ENCODE data around the gene ZNF718. TPM values are rescaled to one million over a fixed set of nuclear protein-coding genes. Genes with fewer than 3 reads are reported as not detected.
"Not testable (repeated sequence)": the region's sequence is repeated elsewhere in the genome, so short reads cannot be mapped to it uniquely, and the experiment has no call there.

Gene ZNF718
- total RNA-seq, 2 experiments from 2014 or later: 9.7 to 10.3 TPM

DNA sequence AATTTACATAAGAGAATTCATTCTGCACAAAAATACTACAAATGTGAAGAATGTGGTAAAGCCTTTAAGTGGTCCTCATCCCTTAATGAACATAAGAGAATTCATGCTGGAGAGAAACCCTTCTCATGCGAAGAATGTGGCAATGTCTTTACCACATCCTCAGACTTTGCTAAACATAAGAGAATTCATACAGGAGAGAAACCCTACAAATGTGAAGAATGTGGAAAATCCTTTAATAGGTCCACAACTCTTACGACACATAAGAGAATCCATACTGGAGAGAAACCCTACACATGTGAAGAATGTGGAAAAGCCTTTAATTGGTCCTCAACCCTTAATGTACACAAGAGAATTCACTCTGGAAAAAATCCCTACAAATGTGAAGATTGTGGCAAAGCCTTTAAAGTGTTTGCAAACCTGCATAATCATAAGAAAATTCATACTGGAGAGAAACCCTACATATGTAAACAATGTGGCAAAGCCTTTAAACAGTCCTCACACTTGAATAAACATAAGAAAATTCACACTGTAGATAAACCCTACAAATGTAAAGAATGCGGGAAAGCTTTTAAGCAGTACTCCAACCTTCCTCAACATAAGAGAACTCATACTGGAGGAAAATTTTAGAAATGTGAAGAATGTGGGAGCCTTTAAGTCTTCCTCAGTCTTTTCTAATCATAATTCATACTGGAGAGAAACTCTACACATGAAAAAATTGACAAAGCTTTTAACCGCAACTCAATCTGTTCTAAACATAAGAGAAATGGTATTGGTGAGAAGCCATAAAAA, 37.4 kb downstream of the ZNF718 start:
- H3K4me1 Mint-ChIP-seq: no peaks in the 10 kb centered on the region
- intact Hi-C loops (cut with DNase I, micrococcal nuclease): loop anchor here in 1 of 2 experiments (5.0 kb wide), 1 partner anchor 281 kb away; no protein-coding TSS in a partner anchor
- H3K4me3 Mint-ChIP-seq: no peak overlapping the region
- H3K27me3 Mint-ChIP-seq: no peaks in the 10 kb centered on the region
- peaks cover 30% of the 10 kb centered on the region for H3K9me3 Mint-ChIP-seq (ENCODE audit: low read depth)
- no peak for ATAC-seq
- ChIA-PET CTCF (no interaction called here), POLR2A (no interaction called here)
- peaks cover 63% of the 10 kb centered on the region for H3K36me3 Mint-ChIP-seq (ENCODE audit: low read depth)
- H3K27ac Mint-ChIP-seq: no peak overlapping the region
- DNase-seq: no peak

DNA sequence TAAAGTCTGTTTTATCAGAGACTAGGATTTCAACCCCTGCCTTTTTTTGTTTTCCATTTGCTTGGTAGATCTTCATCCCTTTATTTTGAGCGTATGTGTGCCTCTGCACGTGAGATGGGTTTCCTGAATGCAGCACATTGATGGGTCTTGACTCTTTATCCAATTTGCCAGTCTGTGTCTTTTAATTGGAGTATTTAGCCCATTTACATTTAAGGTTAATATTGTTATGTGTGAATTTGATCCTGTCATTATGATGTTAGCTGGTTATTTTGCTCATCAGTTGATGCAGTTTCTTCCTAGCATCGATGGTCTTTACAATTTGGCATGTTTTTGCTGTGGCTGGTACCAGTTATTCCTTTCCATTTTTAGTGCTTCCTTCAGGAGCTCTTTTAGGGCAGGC, 45.3 kb downstream of the ZNF718 start:
- CTCF ChIA-PET; H3K27me3 Mint-ChIP-seq; ATAC-seq; H3K4me1 Mint-ChIP-seq; H3K27ac Mint-ChIP-seq; intact Hi-C loops (cut with DNase I, micrococcal nuclease); H3K4me3 Mint-ChIP-seq; POLR2A ChIA-PET; DNase-seq: not testable (repeated sequence)
- peaks cover 41% of the 10 kb centered on the region for H3K9me3 Mint-ChIP-seq (ENCODE audit: low read depth)
- peaks cover 63% of the 10 kb centered on the region for H3K36me3 Mint-ChIP-seq (ENCODE audit: low read depth)

DNA sequence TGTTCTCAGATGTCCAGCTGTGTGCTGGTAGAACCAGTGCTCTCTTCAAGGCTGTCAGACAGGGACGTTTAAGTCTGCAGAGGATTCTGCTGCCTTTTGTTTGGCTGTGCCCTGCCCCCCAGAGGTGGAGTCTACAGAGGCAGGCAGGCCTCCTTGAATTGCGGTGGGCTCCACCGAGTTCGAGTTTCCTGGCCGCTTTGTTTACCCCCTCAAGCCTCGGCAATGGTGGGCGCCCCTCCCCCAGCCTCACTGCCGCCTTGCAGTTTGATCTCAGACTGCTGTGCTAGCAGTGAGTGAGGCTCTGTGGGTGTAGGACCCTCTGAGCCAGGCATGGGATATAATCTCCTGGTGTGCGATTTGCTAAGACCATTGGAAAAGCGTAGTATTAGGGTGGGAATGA, 47.0 kb downstream of the ZNF718 start:
- CTCF ChIA-PET; H3K4me1 Mint-ChIP-seq; ATAC-seq; H3K27me3 Mint-ChIP-seq; POLR2A ChIA-PET; intact Hi-C loops (cut with DNase I, micrococcal nuclease); H3K4me3 Mint-ChIP-seq; H3K27ac Mint-ChIP-seq; DNase-seq: not testable (repeated sequence)
- Mint-ChIP-seq H3K36me3 (ENCODE audit: low read depth) (peaks cover 67% of the 10 kb centered on the region), H3K9me3 (ENCODE audit: low read depth) (peaks cover 49% of the 10 kb centered on the region)

DNA sequence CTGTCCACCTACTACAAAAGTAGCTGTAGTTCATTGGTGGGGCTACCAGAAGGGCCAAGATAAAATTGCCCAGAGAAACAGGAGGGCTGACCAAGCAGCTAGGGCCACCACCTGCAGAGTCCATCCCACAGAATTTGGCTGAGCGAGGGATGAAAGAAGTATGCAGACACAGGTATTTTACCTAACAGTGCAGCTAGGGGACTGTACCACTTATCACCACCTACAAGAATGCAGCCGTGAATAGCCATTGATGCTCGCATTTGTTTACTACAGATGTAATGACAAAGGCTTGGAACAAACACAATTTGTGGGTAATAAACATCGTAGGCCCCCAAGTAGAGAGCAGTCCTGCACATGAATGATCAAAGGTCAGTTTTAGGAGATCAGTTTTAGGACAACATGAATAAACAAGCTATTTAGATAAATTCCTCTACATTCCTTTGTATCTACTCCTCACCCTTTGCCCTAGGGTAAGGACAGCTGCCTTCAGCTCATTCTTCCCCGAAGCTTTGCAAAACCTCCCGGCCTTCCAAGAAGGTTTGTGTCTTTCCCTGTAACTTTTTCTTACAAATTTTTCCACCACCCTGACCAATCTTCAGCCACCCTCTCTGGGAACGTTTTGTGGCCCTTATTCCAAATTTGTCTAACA, 49.5 kb downstream of the ZNF718 start:
- CTCF ChIA-PET: no interaction called here

DNA sequence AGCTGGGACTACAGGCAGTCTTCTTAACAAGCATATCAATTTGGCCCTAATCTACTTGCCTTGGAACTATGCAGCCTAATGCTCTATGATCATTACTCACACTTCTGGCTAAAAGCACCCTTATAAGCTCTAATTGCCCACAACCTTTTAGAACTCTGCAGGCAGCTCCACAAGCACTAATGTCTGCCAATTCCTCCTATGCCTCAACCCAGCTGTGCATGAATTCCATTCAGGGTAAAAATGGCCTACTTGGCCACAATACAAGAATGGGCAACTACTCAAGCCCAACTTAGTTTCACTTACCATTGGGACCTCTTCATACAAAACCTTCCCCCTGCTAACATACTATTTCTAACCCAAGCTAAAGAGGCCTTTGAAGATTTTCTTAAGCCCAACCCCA, 51.7 kb downstream of the ZNF718 start:
- POLR2A ChIA-PET: no interaction called here
- Mint-ChIP-seq H3K27me3 (no peaks in the 10 kb centered on the region), H3K4me3 (no peak overlapping the region), H3K36me3 (ENCODE audit: low read depth) (peaks cover 53% of the 10 kb centered on the region), H3K9me3 (ENCODE audit: low read depth) (peaks cover 58% of the 10 kb centered on the region), H3K27ac (no peak overlapping the region), H3K4me1 (no peaks in the 10 kb centered on the region)
- intact Hi-C loops (cut with DNase I, micrococcal nuclease): no loop called here
- DNase-seq (no peak), ATAC-seq (no peak)
- CTCF ChIA-PET: no interaction called here

More for the DNA sequence above, 49.5 kb downstream of the ZNF718 start:
- intact Hi-C loops (cut with DNase I, micrococcal nuclease): no loop called here
- Mint-ChIP-seq H3K4me1 (no peaks in the 10 kb centered on the region), H3K27me3 (no peaks in the 10 kb centered on the region), H3K36me3 (ENCODE audit: low read depth) (peaks cover 60% of the 10 kb centered on the region), H3K9me3 (ENCODE audit: low read depth) (peaks cover 61% of the 10 kb centered on the region), H3K4me3 (no peak overlapping the region), H3K27ac (no peak overlapping the region)
- no peak for ATAC-seq
- POLR2A ChIA-PET: no interaction called here
- DNase-seq: no peak

DNA sequence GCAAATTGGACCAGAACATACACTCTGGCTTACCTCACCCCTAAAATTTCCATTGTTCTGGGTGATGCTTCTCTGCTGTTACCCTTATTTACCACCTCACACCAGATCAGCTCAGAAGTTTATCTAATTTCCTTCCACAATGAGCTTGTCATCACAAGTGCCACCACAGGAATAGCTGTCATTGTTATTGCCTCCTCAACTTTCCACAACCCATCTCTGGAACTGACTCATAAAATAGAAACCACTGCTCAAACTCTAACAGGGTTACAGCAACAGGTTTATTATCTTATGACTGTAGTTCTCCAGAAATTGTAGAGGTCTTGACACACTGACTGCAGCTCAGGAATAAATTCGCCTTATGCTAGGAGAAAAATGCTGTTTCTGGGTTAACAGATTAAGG, 52.7 kb downstream of the ZNF718 start:
- Mint-ChIP-seq H3K9me3 (ENCODE audit: low read depth) (peaks cover 60% of the 10 kb centered on the region), H3K27me3 (no peaks in the 10 kb centered on the region), H3K4me3 (no peak overlapping the region), H3K4me1 (no peaks in the 10 kb centered on the region), H3K27ac (no peak overlapping the region), H3K36me3 (ENCODE audit: low read depth) (peaks cover 50% of the 10 kb centered on the region)
- ChIA-PET POLR2A (interaction anchor here (0.6 kb wide), 1 partner anchor 13 kb away, joined by 3 read pairs; no protein-coding TSS in a partner anchor), CTCF (no interaction called here)
- peak; percentile 58 for ATAC-seq
- DNase-seq: no peak
- intact Hi-C loops (cut with DNase I, micrococcal nuclease): no loop called here

DNA sequence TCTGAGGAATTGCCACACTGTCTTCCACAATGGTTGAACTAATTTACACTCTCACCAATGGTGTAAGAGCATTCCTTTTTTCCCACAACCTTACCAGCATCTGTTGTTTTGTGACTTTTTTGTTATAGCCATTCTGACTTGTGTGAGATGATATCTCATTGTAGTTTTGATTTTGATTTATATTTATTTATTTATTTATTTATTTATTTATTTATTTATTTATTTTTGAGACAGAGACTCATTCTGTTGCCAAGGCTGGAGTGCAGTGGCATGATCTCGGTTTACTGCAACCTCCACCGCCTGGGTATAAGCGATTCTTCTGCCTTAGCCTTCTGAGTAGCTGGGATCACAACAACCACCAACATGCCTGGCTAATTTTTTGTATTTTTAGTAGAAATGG, 57.9 kb downstream of the ZNF718 start:
- DNase-seq; H3K27ac Mint-ChIP-seq; H3K4me3 Mint-ChIP-seq; intact Hi-C loops (cut with DNase I, micrococcal nuclease); H3K27me3 Mint-ChIP-seq; ATAC-seq; CTCF ChIA-PET; POLR2A ChIA-PET; H3K4me1 Mint-ChIP-seq: not testable (repeated sequence)
- Mint-ChIP-seq H3K36me3 (ENCODE audit: low read depth) (peaks cover 60% of the 10 kb centered on the region), H3K9me3 (ENCODE audit: low read depth) (peaks cover 63% of the 10 kb centered on the region)

DNA sequence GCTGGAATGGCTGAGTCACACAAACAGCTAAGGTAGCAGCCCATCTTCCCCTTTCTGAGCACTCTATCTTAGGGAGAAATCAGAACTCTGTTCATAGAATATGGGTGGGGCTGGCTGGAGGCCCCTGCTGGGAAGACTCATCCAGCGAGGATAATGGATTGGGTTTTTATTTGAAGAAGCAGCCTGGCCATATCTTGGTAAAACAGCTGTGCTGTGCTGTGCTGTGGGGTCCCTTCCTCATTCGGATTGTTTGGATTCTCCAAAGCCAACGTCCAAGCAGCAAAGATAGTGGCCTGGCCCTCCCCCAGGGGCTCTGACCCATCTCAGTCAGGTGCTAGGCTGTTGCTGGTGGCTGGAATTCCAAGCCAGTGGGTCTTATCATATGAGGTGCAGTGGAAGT, 63.8 kb downstream of the ZNF718 start:
- ChIA-PET POLR2A (no interaction called here), CTCF (no interaction called here)
- no peak for DNase-seq
- intact Hi-C loops (cut with DNase I, micrococcal nuclease): no loop called here
- H3K27ac Mint-ChIP-seq: no peak overlapping the region
- H3K4me3 Mint-ChIP-seq: no peak overlapping the region
- peaks cover 46% of the 10 kb centered on the region for H3K36me3 Mint-ChIP-seq (ENCODE audit: low read depth)
- no peaks in the 10 kb centered on the region for H3K27me3 Mint-ChIP-seq
- peaks cover 41% of the 10 kb centered on the region for H3K9me3 Mint-ChIP-seq (ENCODE audit: low read depth)
- ATAC-seq: no peak
- no peaks in the 10 kb centered on the region for H3K4me1 Mint-ChIP-seq

DNA sequence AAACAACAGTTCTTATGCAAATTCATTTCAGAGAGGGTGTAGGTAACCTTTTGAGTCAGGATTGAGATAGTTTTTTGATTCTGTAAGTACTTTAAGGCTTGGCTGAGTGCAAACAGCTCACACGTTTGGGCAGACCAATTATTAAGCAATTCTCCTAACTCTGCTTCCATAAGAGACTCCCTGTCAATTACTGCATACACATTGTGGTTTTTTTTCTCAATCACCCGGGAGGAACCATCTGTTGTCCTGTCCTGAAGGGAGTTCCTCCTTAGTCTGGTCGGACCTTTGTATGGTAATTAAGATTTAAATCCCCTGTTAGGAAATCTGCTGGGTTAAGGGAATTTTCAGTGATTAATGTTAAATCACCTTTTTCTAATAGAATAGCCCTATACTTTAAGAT, 70.9 kb downstream of the ZNF718 start:
- H3K27me3 Mint-ChIP-seq, POLR2A ChIA-PET: not testable (repeated sequence)
- peaks cover 19% of the 10 kb centered on the region for H3K36me3 Mint-ChIP-seq (ENCODE audit: low read depth)

DNA sequence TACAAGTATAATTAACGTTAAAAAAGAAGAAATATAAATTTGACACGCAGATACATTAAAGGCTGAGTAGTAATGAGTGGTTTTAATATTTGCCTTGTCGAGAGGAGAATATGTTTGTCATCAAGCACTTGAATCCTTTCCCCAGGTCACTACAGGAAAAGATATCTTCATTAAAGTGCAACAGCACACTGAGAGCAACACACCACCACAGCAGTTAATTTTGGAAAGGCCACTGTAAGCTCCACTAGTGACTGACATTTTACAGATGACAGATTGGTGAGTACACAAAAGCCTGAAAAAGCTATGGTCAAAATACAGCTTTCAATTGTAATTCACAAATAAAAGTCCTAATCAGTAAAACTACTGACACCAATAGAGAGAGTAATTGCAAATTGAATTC, 76.6 kb downstream of the ZNF718 start:
- DNase-seq: no peak
- ATAC-seq: no peak
- ChIA-PET CTCF (interaction anchor here (0.6 kb wide), 1 partner anchor 676 kb away, joined by 3 read pairs; no protein-coding TSS in a partner anchor), POLR2A (no interaction called here)
- intact Hi-C loops (cut with DNase I, micrococcal nuclease): no loop called here
- Mint-ChIP-seq H3K9me3 (ENCODE audit: low read depth) (peaks cover 41% of the 10 kb centered on the region), H3K36me3 (ENCODE audit: low read depth) (peaks cover 28% of the 10 kb centered on the region), H3K4me1 (no peaks in the 10 kb centered on the region), H3K4me3 (no peak overlapping the region), H3K27ac (no peak overlapping the region), H3K27me3 (no peaks in the 10 kb centered on the region)

More for the DNA sequence above, 70.9 kb downstream of the ZNF718 start:
- DNase-seq; ATAC-seq; intact Hi-C loops (cut with DNase I, micrococcal nuclease); CTCF ChIA-PET; H3K27ac Mint-ChIP-seq; H3K4me3 Mint-ChIP-seq; H3K4me1 Mint-ChIP-seq: not testable (repeated sequence)
- peaks cover 32% of the 10 kb centered on the region for H3K9me3 Mint-ChIP-seq (ENCODE audit: low read depth)

DNA sequence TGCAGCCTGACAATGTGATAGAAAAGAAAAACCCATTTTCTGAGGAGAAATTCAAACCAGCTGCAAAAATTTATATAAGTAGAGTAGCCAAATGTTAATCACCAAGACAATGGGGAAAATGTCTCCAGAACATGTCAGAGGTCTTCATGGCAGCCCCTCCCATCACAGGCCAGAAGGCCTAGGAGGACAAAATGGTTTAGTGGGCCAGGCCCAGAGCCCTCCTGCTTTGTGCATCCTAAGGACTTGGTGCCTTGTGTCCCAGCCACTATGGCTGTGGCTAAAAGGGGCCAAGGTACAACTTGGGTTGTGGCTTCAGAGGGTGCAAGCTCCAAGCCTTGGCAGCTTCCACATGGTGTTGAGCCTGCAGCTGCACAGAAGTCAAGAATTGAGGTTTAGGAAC, 78.5 kb downstream of the ZNF718 start:
- DNase-seq; H3K4me3 Mint-ChIP-seq; intact Hi-C loops (cut with DNase I, micrococcal nuclease); POLR2A ChIA-PET; CTCF ChIA-PET; H3K27me3 Mint-ChIP-seq; H3K4me1 Mint-ChIP-seq; H3K27ac Mint-ChIP-seq; ATAC-seq: not testable (repeated sequence)
- H3K36me3 Mint-ChIP-seq (ENCODE audit: low read depth): peaks cover 36% of the 10 kb centered on the region
- H3K9me3 Mint-ChIP-seq (ENCODE audit: low read depth): peaks cover 42% of the 10 kb centered on the region

DNA sequence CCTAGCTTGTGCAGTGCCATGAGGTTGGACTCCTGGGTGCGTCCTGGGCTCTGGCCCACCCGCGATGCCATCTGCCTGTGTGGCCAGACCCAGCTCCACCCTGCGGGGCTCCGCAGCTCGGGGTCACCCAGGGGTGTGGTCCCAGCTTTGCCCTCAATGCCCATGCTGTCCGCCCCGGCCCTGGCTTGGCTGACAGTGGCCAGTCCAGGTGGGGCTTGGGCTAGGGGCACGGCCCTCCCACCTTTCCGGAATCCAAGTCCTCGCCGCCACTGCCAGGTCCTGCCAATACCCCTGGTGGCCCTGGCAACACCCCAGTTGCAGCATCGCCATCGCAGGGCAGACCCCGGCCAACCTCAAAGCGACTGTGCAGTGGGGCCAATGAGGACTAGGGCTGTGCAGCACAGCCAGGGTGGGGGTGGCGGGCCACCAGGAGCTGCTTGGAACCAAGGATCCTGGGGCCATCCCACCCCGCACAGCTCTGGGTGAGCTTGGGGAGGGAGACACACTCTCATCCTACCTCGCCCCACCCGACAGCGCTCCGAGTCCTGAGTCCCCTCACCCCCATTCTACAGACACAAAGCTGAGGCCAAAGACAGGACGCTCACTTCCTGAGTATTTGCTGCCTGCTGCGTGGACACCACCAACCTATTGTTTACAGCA, 80.9 kb downstream of the ZNF718 start:
- Mint-ChIP-seq H3K9me3 (ENCODE audit: low read depth) (peaks cover 50% of the 10 kb centered on the region), H3K36me3 (ENCODE audit: low read depth) (peaks cover 40% of the 10 kb centered on the region)
- DNase-seq: no peak

More for the DNA sequence above, 80.9 kb downstream of the ZNF718 start:
- ChIA-PET POLR2A (no interaction called here), CTCF (no interaction called here)
- no peak overlapping the region for H3K4me3 Mint-ChIP-seq
- H3K27me3 Mint-ChIP-seq: no peaks in the 10 kb centered on the region
- ATAC-seq: no peak
- H3K27ac Mint-ChIP-seq: no peak overlapping the region
- intact Hi-C loops (cut with DNase I, micrococcal nuclease): no loop called here
- H3K4me1 Mint-ChIP-seq: peaks cover 4% of the 10 kb centered on the region

Measured in activated CD4-positive, alpha-beta T cell treated with anti-CD3 and anti-CD28 coated beads for 36 hours (primary cell).